Prostate gland (tissue), 2 donors: ENCODE measurements around the gene ARL14EP.

Source experiments
- POLR2A ChIP-seq: fragments of 450-650 bp; IDR thresholded peaks from one replicate; pipeline ENCODE4 v1.6.1; 2016; ENCODE audit warnings: antibody characterized with exemption, mild to moderate bottlenecking
- POLR2AphosphoS5 ChIP-seq: sonication (generic); formaldehyde crosslinking; IDR thresholded peaks from one replicate; pipeline ENCODE4 v1.6.1; 2017; ENCODE audit warnings: antibody characterized with exemption
- TF ChIP-seq, protein P1 (sequence below), 4 experiments: fragments of 200-600 bp in 2 of 4; fragments of 450-650 bp in 2 of 4; sonication (generic) in 2 of 4; IDR thresholded peaks; 1 replicate in 3 of 4; 2 replicates in 1 of 4; pipeline ENCODE4 v1.5.1; 2016 to 2019; ENCODE audit warnings: antibody characterized with exemption in 4 of 4, mild to moderate bottlenecking in 2 of 4, moderate library complexity in 2 of 4

DNA sequence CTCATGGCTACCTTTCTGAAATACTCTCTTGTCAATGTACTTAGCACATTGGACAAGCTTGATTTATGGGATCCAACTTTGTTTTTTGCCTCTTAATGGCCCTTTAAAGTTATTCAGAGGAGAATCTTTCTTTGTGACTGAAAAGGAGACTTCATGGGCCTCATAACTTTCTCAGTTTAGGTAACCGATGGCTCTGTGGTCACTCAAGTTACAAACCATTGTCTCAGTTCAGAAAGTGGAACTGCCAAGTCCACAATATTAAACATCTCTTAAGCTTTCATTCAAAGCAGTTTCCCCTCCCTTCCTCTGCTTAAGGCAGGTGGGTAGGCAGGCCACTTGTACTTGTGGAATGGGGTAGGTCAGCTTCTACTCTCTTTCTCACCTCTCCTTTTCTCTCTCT lies 12.3 kb upstream of the ARL14EP start:
- TF ChIP-seq POLR2A (no peak), POLR2AphosphoS5 (no peak)
- TF ChIP-seq, protein P1, sequence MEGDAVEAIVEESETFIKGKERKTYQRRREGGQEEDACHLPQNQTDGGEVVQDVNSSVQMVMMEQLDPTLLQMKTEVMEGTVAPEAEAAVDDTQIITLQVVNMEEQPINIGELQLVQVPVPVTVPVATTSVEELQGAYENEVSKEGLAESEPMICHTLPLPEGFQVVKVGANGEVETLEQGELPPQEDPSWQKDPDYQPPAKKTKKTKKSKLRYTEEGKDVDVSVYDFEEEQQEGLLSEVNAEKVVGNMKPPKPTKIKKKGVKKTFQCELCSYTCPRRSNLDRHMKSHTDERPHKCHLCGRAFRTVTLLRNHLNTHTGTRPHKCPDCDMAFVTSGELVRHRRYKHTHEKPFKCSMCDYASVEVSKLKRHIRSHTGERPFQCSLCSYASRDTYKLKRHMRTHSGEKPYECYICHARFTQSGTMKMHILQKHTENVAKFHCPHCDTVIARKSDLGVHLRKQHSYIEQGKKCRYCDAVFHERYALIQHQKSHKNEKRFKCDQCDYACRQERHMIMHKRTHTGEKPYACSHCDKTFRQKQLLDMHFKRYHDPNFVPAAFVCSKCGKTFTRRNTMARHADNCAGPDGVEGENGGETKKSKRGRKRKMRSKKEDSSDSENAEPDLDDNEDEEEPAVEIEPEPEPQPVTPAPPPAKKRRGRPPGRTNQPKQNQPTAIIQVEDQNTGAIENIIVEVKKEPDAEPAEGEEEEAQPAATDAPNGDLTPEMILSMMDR (IDR thresholded peaks at IDR 0.05), result no peak
